ENCODE measurements around the gene LTBP1. TPM values are rescaled to one million over a fixed set of nuclear protein-coding genes. Genes with fewer than 3 reads are reported as not detected.

Gene LTBP1
- total and polyA plus RNA-seq, 2 experiments from 2014 or later, result 35.6 to 68.9 TPM

GRCh38 chr2:32942793-32943485 lies 3.8 kb upstream of the LTBP1 start:
- Histone ChIP-seq H3K4me2 (no peak overlapping the region), H3K4me3 (no peak overlapping the region), H3K9me2 (replicated peaks; ENCODE audit: insufficient read depth) (no peaks in the 10 kb centered on the region), H2AFZ (no peak overlapping the region), H3K27ac (peak overlapping the region; percentile 63), H3K9me3 (ENCODE audit: low read depth) (no peaks in the 10 kb centered on the region), H3K27me3 (no peaks in the 10 kb centered on the region), H4K20me1 (ENCODE audit: insufficient read depth, poor library complexity, severe bottlenecking) (no peaks in the 10 kb centered on the region), H3K79me2 (no peaks in the 10 kb centered on the region), H3K36me3 (replicated peaks; ENCODE audit: insufficient read depth, low read depth) (no peaks in the 10 kb centered on the region), H3K4me1 (ENCODE audit: insufficient read depth) (peaks cover 9% of the 10 kb centered on the region)
- no peak for DNase-seq (ENCODE audit: low spot score)
- TF ChIP-seq EZH2 (IDR thresholded peaks at IDR 0.05; ENCODE audit: borderline replicate concordance) (no peak), CTCF (IDR thresholded peaks at IDR 0.05; ENCODE audit: poor library complexity) (no peak), EZH2phosphoT487 (IDR thresholded peaks at IDR 0.05; ENCODE audit: low read depth, severe bottlenecking, unreplicated experiment) (no peak)
- WGBS (ENCODE audit: low lambda C conversion rate, missing lambda C conversion rate), result 84% methylated on average over 4 of the region's 4 CpGs

- Histone ChIP-seq H3K4me2 (no peak overlapping the region), H3K27ac (no peak overlapping the region), H3K4me3 (no peak overlapping the region), H3K36me3 (replicated peaks; ENCODE audit: insufficient read depth, low read depth) (no peaks in the 10 kb centered on the region), H3K9me2 (replicated peaks; ENCODE audit: insufficient read depth) (no peaks in the 10 kb centered on the region), H3K9me3 (ENCODE audit: low read depth) (no peaks in the 10 kb centered on the region), H3K79me2 (peaks cover 22% of the 10 kb centered on the region), H3K4me1 (ENCODE audit: insufficient read depth) (peaks cover 5% of the 10 kb centered on the region), H4K20me1 (ENCODE audit: insufficient read depth, poor library complexity, severe bottlenecking) (no peaks in the 10 kb centered on the region), H3K27me3 (no peaks in the 10 kb centered on the region), H2AFZ (no peak overlapping the region)
- TF ChIP-seq EZH2 (IDR thresholded peaks at IDR 0.05; ENCODE audit: borderline replicate concordance) (no peak), EZH2phosphoT487 (IDR thresholded peaks at IDR 0.05; ENCODE audit: low read depth, severe bottlenecking, unreplicated experiment) (no peak), CTCF (IDR thresholded peaks at IDR 0.05; ENCODE audit: poor library complexity) (no peak)
- no peak for DNase-seq (ENCODE audit: low spot score)
- 84% methylated on average over 2 of the region's 2 CpGs for WGBS (ENCODE audit: low lambda C conversion rate, missing lambda C conversion rate)
Measured at GRCh38 chr2:32945286-32945685, 1.5 kb upstream of the LTBP1 start.

- DNase-seq (ENCODE audit: low spot score), result no peak
- no peaks in the 10 kb centered on the region for H3K36me3 ChIP-seq (replicated peaks; ENCODE audit: insufficient read depth, low read depth)
- H2AFZ ChIP-seq, result peak overlapping the region; percentile 57
- H3K4me3 ChIP-seq, result peak overlapping the region; percentile 97
- no peaks in the 10 kb centered on the region for H3K27me3 ChIP-seq
- no peaks in the 10 kb centered on the region for H3K9me3 ChIP-seq (ENCODE audit: low read depth)
- H3K4me1 ChIP-seq (ENCODE audit: insufficient read depth), result peaks cover 5% of the 10 kb centered on the region
- no peaks in the 10 kb centered on the region for H4K20me1 ChIP-seq (ENCODE audit: insufficient read depth, poor library complexity, severe bottlenecking)
- no peak for TF ChIP-seq EZH2phosphoT487 (IDR thresholded peaks at IDR 0.05; ENCODE audit: low read depth, severe bottlenecking, unreplicated experiment)
- TF ChIP-seq EZH2 (IDR thresholded peaks at IDR 0.05; ENCODE audit: borderline replicate concordance), result no peak
- TF ChIP-seq CTCF (IDR thresholded peaks at IDR 0.05; ENCODE audit: poor library complexity), result no peak
- peak overlapping the region; percentile 91 for H3K4me2 ChIP-seq
- H3K79me2 ChIP-seq, result peaks cover 27% of the 10 kb centered on the region
- H3K9me2 ChIP-seq (replicated peaks; ENCODE audit: insufficient read depth), result no peaks in the 10 kb centered on the region
- peak overlapping the region; percentile 96 for H3K27ac ChIP-seq
- 0% methylated on average over 6 of the region's 52 CpGs for WGBS (ENCODE audit: low lambda C conversion rate, missing lambda C conversion rate)
Measured at GRCh38 chr2:32947076-32947483, 327 bp downstream of the LTBP1 start.

Measured in hepatocyte (in vitro differentiated cells).